NCI-H2171 (cell line): ENCODE results near the gene SYNE1.
"Not testable (repeated sequence)": the region's sequence is repeated elsewhere in the genome, so short reads cannot be mapped to it uniquely, and the experiment has no call there.

ENCODE experiments used
- DNase-seq: peaks from one replicate; lab custom pipeline; 2025; lab: John Stamatoyannopoulos, UW

The SYNE1 gene

GRCh38 chr6:152571089-152571488, 66.1 kb downstream of the SYNE1 start:
- DNase-seq = no peak

- no peak for DNase-seq
Observed at GRCh38 chr6:152566103-152566875, 70.9 kb downstream of the SYNE1 start.

GRCh38 chr6:152563177-152563576, 74.0 kb downstream of the SYNE1 start:
- no peak for DNase-seq

- not testable (repeated sequence) for DNase-seq
Observed at GRCh38 chr6:152558798-152559197, 78.4 kb downstream of the SYNE1 start.

- DNase-seq = no peak
Observed at GRCh38 chr6:152557502-152557901, 79.7 kb downstream of the SYNE1 start.

- DNase-seq = no peak
Observed at GRCh38 chr6:152554851-152555250, 82.3 kb downstream of the SYNE1 start.

- no peak for DNase-seq
Observed at GRCh38 chr6:152552616-152553209, 84.4 kb downstream of the SYNE1 start.

GRCh38 chr6:152543519-152543918, 93.6 kb downstream of the SYNE1 start:
- no peak for DNase-seq

GRCh38 chr6:152540381-152540780, 96.8 kb downstream of the SYNE1 start:
- no peak for DNase-seq

- no peak for DNase-seq
Observed at GRCh38 chr6:152534541-152534940, 102.6 kb downstream of the SYNE1 start.

GRCh38 chr6:152532556-152533422, 104.4 kb downstream of the SYNE1 start:
- no peak for DNase-seq

- no peak for DNase-seq
Observed at GRCh38 chr6:152531659-152532058, 105.5 kb downstream of the SYNE1 start.

GRCh38 chr6:152529369-152529768, 107.8 kb downstream of the SYNE1 start:
- no peak for DNase-seq

- not testable (repeated sequence) for DNase-seq
Observed at GRCh38 chr6:152514120-152514519, 123.0 kb downstream of the SYNE1 start.

GRCh38 chr6:152509916-152510315, 127.2 kb downstream of the SYNE1 start:
- no peak for DNase-seq

- DNase-seq = no peak
Observed at GRCh38 chr6:152508477-152508876, 128.7 kb downstream of the SYNE1 start.

- no peak for DNase-seq
Observed at GRCh38 chr6:152503546-152503945, 133.6 kb downstream of the SYNE1 start.

GRCh38 chr6:152502421-152503188, 134.6 kb downstream of the SYNE1 start:
- DNase-seq = no peak

GRCh38 chr6:152499931-152500330, 137.2 kb downstream of the SYNE1 start:
- DNase-seq = no peak

- no peak for DNase-seq
Observed at GRCh38 chr6:152496731-152497130, 140.4 kb downstream of the SYNE1 start.

- DNase-seq = not testable (repeated sequence)
Observed at GRCh38 chr6:152495456-152495855, 141.7 kb downstream of the SYNE1 start.

GRCh38 chr6:152492281-152492680, 144.9 kb downstream of the SYNE1 start:
- DNase-seq = not testable (repeated sequence)
